ENCODE data around the gene KCTD15. TPM values are rescaled to one million over a fixed set of nuclear protein-coding genes. Genes with fewer than 3 reads are reported as not detected.

KCTD15 gene
- total and polyA plus RNA-seq, 8 donors = 14.1 to 172 (median 30.1) TPM

DNA sequence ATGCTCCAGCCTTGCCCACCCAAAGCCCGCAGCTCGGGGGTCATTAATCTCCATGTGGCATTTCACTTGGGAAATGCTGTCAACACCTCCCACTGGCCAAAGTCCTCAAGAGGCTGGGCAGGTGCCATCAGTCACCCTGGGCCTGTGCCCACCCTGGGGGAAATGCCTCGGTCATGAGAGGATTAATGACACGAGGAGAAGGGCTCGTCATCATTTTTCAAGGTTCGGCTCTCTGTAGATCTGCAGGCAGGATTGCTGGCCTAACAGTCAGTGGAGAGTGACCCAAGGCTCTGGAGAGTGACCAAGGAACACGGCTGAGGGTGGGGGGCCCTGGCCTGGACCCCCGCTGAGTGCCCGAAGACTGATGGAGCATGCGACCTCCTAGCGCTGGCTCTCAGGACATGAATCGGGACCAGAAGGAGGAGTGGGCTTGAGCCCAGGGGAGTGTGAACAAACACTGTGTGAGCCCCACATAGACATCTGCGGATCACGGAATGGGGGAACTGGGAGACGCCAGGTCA is 15.2 kb upstream of the KCTD15 start:
- no peak overlapping the region for H3K27ac ChIP-seq
- WGBS, 5 donors = 76 to 84% (median 78%) methylated on average over 15 of the region's 15 CpGs
- no peaks in the 10 kb centered on the region for H3K36me3 ChIP-seq
- no peak for DNase-seq
- peaks cover 6 to 25% (median 14%) of the 10 kb centered on the region in 4 donors for H3K4me1 ChIP-seq
- intact Hi-C loops (cut with DNase I; ENCODE audit: low total_unique reads) = loop anchor here (5.0 kb wide), 1 partner anchor 316 kb away; no protein-coding TSS in a partner anchor
- H3K4me3 ChIP-seq = no peak overlapping the region
- TF ChIP-seq POLR2A (IDR thresholded peaks at IDR 0.05) = no peak
- TF ChIP-seq POLR2AphosphoS5 (IDR thresholded peaks at IDR 0.05) = no peak
- TF ChIP-seq EP300 (IDR thresholded peaks at IDR 0.05) = no peak
- TF ChIP-seq, protein P1, sequence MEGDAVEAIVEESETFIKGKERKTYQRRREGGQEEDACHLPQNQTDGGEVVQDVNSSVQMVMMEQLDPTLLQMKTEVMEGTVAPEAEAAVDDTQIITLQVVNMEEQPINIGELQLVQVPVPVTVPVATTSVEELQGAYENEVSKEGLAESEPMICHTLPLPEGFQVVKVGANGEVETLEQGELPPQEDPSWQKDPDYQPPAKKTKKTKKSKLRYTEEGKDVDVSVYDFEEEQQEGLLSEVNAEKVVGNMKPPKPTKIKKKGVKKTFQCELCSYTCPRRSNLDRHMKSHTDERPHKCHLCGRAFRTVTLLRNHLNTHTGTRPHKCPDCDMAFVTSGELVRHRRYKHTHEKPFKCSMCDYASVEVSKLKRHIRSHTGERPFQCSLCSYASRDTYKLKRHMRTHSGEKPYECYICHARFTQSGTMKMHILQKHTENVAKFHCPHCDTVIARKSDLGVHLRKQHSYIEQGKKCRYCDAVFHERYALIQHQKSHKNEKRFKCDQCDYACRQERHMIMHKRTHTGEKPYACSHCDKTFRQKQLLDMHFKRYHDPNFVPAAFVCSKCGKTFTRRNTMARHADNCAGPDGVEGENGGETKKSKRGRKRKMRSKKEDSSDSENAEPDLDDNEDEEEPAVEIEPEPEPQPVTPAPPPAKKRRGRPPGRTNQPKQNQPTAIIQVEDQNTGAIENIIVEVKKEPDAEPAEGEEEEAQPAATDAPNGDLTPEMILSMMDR (IDR thresholded peaks at IDR 0.05) = no peak
- H3K9me3 ChIP-seq = no peaks in the 10 kb centered on the region
- H3K27me3 ChIP-seq = peaks cover 0 to 58% (median 23%) of the 10 kb centered on the region in 3 donors

DNA sequence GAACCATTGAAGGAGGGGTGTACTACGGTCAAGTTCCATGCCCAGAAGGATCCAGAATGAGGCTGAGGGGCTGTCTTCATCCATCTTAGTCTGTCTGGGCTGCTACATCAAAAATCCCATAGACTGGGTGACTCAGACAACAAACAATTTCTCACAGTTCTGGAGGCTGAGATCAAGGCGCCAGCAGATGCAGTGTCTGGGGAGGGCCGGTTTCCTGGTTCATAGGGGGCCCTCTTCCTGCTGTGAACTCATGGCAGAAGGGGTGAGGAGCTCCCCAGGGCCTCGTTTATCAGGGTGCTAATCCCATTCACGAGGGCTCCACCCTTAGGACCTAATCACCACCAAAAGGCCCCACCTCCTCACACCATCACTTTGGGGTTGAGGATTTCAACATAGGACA is 14.7 kb upstream of the KCTD15 start:
- no peak for DNase-seq
- peaks cover 6 to 25% (median 14%) of the 10 kb centered on the region in 4 donors for H3K4me1 ChIP-seq
- TF ChIP-seq, protein P1 (IDR thresholded peaks at IDR 0.05) = no peak
- TF ChIP-seq EP300 (IDR thresholded peaks at IDR 0.05) (no peak), POLR2AphosphoS5 (IDR thresholded peaks at IDR 0.05) (no peak), POLR2A (IDR thresholded peaks at IDR 0.05) (no peak)
- H3K36me3 ChIP-seq = no peaks in the 10 kb centered on the region
- H3K27me3 ChIP-seq = peaks cover 0 to 54% (median 23%) of the 10 kb centered on the region in 3 donors
- H3K27ac ChIP-seq = no peak overlapping the region
- WGBS, 5 donors = 45 to 52% (median 47%) methylated on average over 5 of the region's 5 CpGs
- intact Hi-C loops (cut with DNase I; ENCODE audit: low total_unique reads) = loop anchor here (5.0 kb wide), 1 partner anchor 315 kb away; no protein-coding TSS in a partner anchor
- no peaks in the 10 kb centered on the region for H3K9me3 ChIP-seq
- no peak overlapping the region for H3K4me3 ChIP-seq

DNA sequence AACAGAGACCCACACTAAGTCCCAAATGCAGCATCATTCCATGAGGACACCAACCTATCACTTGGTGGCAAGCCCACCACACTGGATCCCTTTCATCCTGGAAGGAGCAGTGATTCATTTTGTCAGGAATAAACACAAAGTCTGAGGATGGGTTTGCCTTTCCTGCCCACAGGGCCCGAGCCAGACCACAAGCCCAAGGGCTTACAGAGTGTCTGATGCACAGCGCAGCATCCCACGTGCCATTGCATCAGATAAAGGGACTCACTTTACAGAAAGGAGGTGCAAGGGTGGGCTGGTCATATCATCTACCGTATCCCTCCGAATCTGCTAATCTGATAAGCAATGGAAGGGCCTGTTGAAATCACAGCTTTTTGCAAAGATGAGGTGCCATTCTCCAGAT is 12.2 kb upstream of the KCTD15 start:
- intact Hi-C loops (cut with DNase I; ENCODE audit: low total_unique reads) = loop anchor here (5.0 kb wide), 1 partner anchor 313 kb away; no protein-coding TSS in a partner anchor
- no peak for DNase-seq
- TF ChIP-seq EP300 (IDR thresholded peaks at IDR 0.05) (no peak), POLR2A (IDR thresholded peaks at IDR 0.05) (no peak), POLR2AphosphoS5 (IDR thresholded peaks at IDR 0.05) (no peak)
- TF ChIP-seq, protein P1 (IDR thresholded peaks at IDR 0.05) = no peak
- H3K4me1 ChIP-seq = peaks cover 0 to 6% (median under 1%) of the 10 kb centered on the region in 4 donors
- H3K36me3 ChIP-seq = no peaks in the 10 kb centered on the region
- no peak overlapping the region for H3K4me3 ChIP-seq
- H3K27me3 ChIP-seq = peaks cover 0 to 34% (median 14%) of the 10 kb centered on the region in 3 donors
- H3K9me3 ChIP-seq = no peaks in the 10 kb centered on the region
- H3K27ac ChIP-seq = no peak overlapping the region
- WGBS, 5 donors = 72 to 86% (median 78%) methylated on average over 5 of the region's 5 CpGs

DNA sequence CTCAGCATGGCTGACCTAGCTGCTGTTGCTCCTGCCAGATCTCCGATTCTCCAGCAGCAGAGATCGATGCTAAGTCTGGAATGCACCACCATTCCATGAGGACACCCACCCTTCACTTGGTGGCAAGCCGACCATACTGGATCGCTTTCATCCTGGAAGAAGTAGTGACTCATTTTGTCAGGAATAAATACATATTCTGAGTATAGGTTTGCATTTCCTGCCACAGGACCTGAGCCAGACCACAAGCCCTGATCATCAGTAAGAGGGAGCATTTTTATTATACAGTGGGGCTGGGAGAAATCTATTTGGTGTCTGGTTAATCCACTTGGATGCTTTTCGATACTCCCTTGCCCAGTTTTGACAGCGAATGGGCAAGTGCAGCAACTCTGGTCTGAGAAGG is 10.9 kb upstream of the KCTD15 start:
- H3K36me3 ChIP-seq = no peaks in the 10 kb centered on the region
- TF ChIP-seq POLR2AphosphoS5 (IDR thresholded peaks at IDR 0.05) = no peak
- TF ChIP-seq, protein P1 (IDR thresholded peaks at IDR 0.05) = no peak
- no peak for TF ChIP-seq POLR2A (IDR thresholded peaks at IDR 0.05)
- DNase-seq = no peak
- H3K4me1 ChIP-seq = peaks cover 0 to 2% (median 0%) of the 10 kb centered on the region in 4 donors
- H3K4me3 ChIP-seq = no peak overlapping the region
- H3K9me3 ChIP-seq = no peaks in the 10 kb centered on the region
- H3K27ac ChIP-seq = no peak overlapping the region
- intact Hi-C loops (cut with DNase I; ENCODE audit: low total_unique reads) = no loop called here
- WGBS, 5 donors = 64 to 84% (median 80%) methylated on average over 6 of the region's 6 CpGs
- peaks cover 0 to 20% (median under 1%) of the 10 kb centered on the region in 3 donors for H3K27me3 ChIP-seq

Measured in stomach (tissue), 9 donors.